Measurements from ENCODE around the gene SLC25A48.

DNA sequence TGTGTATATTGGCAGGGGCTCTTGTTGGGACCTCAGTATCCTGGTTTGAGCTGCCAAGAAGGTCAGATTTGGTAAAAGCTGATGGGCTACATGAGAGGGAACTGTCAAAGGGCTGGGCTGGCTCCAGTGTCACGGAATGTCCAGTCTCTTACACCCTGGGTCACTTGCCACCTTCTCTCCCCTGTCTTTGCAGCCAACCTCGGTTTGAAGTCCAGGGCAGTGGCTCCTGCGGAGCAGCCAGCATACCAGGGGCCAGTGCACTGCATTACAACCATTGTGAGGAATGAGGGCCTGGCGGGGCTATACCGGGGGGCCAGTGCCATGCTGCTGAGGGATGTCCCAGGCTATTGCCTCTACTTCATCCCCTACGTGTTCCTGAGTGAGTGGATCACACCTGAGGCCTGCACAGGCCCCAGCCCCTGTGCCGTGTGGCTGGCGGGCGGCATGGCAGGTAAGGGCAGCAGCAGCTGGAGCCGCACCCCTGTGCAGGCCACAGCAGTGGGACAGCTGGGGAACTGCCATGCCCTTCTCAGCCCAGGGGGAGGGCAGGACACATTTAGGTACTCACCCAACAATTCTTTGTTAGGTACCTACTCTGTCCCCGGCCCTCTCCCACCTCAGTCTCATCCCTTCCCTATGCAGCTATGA lies 36.9 kb downstream of the SLC25A48 start:
- TF ChIP-seq POLR2AphosphoS5 (IDR thresholded peaks at IDR 0.05; ENCODE audit: low read depth, low read length) (no peak), POLR2A (IDR thresholded peaks at IDR 0.05; ENCODE audit: low read depth, low read length) (no peak), TAF1 (IDR thresholded peaks at IDR 0.05; ENCODE audit: low read depth, low read length) (no peak)

Measured in GM12891 (cell line).